ENCODE measurements around the gene MYO18A. TPM values are rescaled to one million over a fixed set of nuclear protein-coding genes. Genes with fewer than 3 reads are reported as not detected.

Gene MYO18A
- total RNA-seq, 2 donors from 2014 or later: 34.6 to 80.5 TPM

GRCh38 chr17:29021226-29021625 lies 159.0 kb downstream of the MYO18A start:
- 82% methylated on average over 7 of the region's 7 CpGs for WGBS

More at GRCh38 chr17:29021226-29021625, 159.0 kb downstream of the MYO18A start:
- intact Hi-C loops (cut with DNase I): no loop called here
- no peak for DNase-seq (ENCODE audit: low spot score)
- TF ChIP-seq POLR2AphosphoS5 (IDR thresholded peaks at IDR 0.05): no peak
- no peak for TF ChIP-seq CTCF (IDR thresholded peaks at IDR 0.05)
- no peak for TF ChIP-seq POLR2A (IDR thresholded peaks at IDR 0.05)
- H3K4me1 ChIP-seq (replicated peaks): peaks cover 2% of the 10 kb centered on the region
- no peak overlapping the region for H3K4me3 ChIP-seq
- H3K27ac ChIP-seq: no peak overlapping the region
- H3K36me3 ChIP-seq: no peaks in the 10 kb centered on the region
- peaks cover 2% of the 10 kb centered on the region for H3K27me3 ChIP-seq (replicated peaks; ENCODE audit: insufficient read depth)
- H3K9me3 ChIP-seq: no peaks in the 10 kb centered on the region

Other genes with a start within 250 kb of the MYO18A start
- gene PHF12, start 228.9 kb downstream of the MYO18A start, total RNA-seq: 100 to 1,000 TPM in 1 of 2 donors, 10 to 100 TPM in 1; 74.9 to 112 TPM
- 1 to 10 TPM in 1 of 2 donors, under 1 TPM in 1; 0.05 to 1.0 TPM for gene SEZ6, start 174.4 kb downstream of the MYO18A start, total RNA-seq
- gene PIPOX, start 137.3 kb downstream of the MYO18A start, total RNA-seq: 1 to 10 TPM; 3.1 to 6.2 TPM
- gene CRYBA1, start 66.5 kb upstream of the MYO18A start, total RNA-seq: not detected
- gene NUFIP2, start 113.8 kb upstream of the MYO18A start, total RNA-seq: 10 to 100 TPM; 21.1 to 30.6 TPM
- 10 to 100 TPM; 27.4 to 80.5 TPM for gene TAOK1, start 210.0 kb upstream of the MYO18A start, total RNA-seq

Measured in prostate gland (tissue), 2 donors.